HG03039 (cell line): ENCODE measurements around the gene MEMO1.

Experiments
- ATAC-seq: cut with Tn5 transposase; IDR thresholded peaks from one replicate; pipeline ENCODE4 v1.9.1; 2021; ENCODE audit warnings: mild to moderate bottlenecking, moderate library complexity; ENCODE audit not compliant: unreplicated experiment

MEMO1 gene

DNA sequence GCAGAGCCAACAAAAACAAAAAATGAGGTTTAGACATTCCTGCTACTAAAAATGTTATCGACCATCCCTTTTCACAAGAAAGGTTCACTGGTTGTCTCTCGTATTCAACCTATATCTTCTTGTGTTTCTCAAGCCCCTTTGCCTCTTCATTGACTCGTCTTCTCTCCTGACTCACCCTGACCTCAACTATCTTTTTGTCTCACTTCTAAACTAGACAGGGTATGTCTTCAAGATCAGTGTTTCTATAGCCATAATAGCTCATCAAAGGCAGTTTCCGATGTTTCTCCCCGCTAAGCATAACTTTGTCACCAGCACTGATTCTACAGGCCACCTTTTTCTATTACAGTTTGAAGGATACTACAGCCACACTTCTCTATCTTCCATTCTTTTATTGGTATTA, 178.4 kb downstream of the MEMO1 start:
- no peak for ATAC-seq

DNA sequence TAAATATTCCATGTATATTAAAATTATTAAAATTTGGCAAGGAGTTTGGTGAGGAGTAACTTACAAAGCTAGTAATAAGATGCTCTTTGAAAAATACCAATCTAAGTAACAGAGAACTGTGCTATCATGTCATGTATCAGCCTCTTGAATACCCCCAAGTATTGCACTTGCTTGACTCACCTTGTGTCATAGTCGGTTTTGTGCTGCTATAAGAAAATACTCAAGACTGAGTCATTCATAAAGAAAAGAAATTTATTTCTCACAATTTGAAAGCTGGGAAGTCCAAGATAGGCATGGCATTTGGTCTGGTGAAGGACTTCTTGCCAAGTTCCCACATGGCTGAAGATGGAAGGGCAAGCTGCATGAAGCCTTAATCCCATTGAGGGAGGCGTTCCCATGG, 179.2 kb downstream of the MEMO1 start:
- no peak for ATAC-seq

DNA sequence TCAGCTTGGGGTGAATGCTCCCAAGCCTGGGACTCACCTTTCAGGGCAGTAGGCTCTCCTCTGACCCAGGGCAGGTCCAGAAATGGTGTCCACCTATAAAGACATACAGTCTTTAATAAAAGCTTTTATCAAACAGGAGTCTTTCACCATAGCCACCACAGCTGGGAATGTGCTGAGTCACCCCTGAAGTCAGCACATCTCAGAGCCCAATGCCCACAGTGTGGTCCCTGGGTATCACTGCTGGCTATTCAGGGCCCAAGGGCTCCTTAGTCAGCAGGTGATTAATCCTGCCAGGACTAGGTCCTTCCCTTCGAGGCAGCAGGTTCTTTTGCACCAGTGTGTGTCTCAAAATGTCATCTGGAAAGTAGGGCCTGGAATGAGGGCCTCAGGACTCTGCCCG, 181.9 kb downstream of the MEMO1 start:
- ATAC-seq, result no peak

- no peak for ATAC-seq
These were observed 187.2 kb downstream of the MEMO1 start for GRCh38 chr2:31823558-31823957.

- ATAC-seq, result no peak
These were observed 188.2 kb downstream of the MEMO1 start for GRCh38 chr2:31822587-31822986.
